Stimulated activated CD4-positive, alpha-beta T cell treated with anti-CD3 and anti-CD28 coated beads, Interleukin-15, amount 100 ng/mL, for 24 hours (primary cell): ENCODE data around the gene GAL3ST1.
A peak's percentile ranks its signal among the peaks of the same experiment; 100 is the strongest.
"Not testable (repeated sequence)": the region's sequence is repeated elsewhere in the genome, so short reads cannot be mapped to it uniquely, and the experiment has no call there.

Source experiments
- DNase-seq: peaks from one replicate; pipeline ENCODE4 v3.0.0-alpha.2; 2020

GAL3ST1 gene

GRCh38 chr22:30574095-30574981, at the start of gene GAL3ST1:
GAL3ST1 (minus strand) TSS chr22:30574665; CDS start chr22:30557392, 17,273 bp downstream.
- DNase-seq, result no peak

GRCh38 chr22:30619909-30620308, 45.4 kb upstream of the GAL3ST1 start:
- not testable (repeated sequence) for DNase-seq

GRCh38 chr22:30617819-30618218, 43.4 kb upstream of the GAL3ST1 start:
- no peak for DNase-seq

GRCh38 chr22:30615543-30615954, 41.1 kb upstream of the GAL3ST1 start:
- DNase-seq, result no peak

GRCh38 chr22:30614879-30615278, 40.4 kb upstream of the GAL3ST1 start:
- DNase-seq, result no peak

- no peak for DNase-seq
These were observed 39.8 kb upstream of the GAL3ST1 start for GRCh38 chr22:30614268-30614667.

GRCh38 chr22:30612789-30613188, 38.3 kb upstream of the GAL3ST1 start:
- DNase-seq, result no peak

GRCh38 chr22:30611197-30611596, 36.7 kb upstream of the GAL3ST1 start:
- DNase-seq, result no peak

- no peak for DNase-seq
These were observed 35.8 kb upstream of the GAL3ST1 start for GRCh38 chr22:30610299-30610698.

GRCh38 chr22:30609260-30610185, 35.1 kb upstream of the GAL3ST1 start:
- DNase-seq, result peak; percentile 39

- no peak for DNase-seq
These were observed 33.5 kb upstream of the GAL3ST1 start for GRCh38 chr22:30607939-30608338.

- DNase-seq, result no peak
These were observed 33.0 kb upstream of the GAL3ST1 start for GRCh38 chr22:30607300-30607930.

- DNase-seq, result peak; percentile 60
These were observed 32.2 kb upstream of the GAL3ST1 start, which contains the start of gene TCN2 for GRCh38 chr22:30606455-30607299. TCN2 (plus strand) TSS chr22:30607174; CDS start chr22:30607332, 158 bp downstream.

GRCh38 chr22:30605449-30606110, 31.1 kb upstream of the GAL3ST1 start:
- peak; percentile 64 for DNase-seq

- DNase-seq, result no peak
These were observed 30.3 kb upstream of the GAL3ST1 start for GRCh38 chr22:30604723-30605122.

GRCh38 chr22:30603801-30604200, 29.3 kb upstream of the GAL3ST1 start:
- DNase-seq, result no peak

GRCh38 chr22:30602049-30602448, 27.6 kb upstream of the GAL3ST1 start:
- DNase-seq, result peak; percentile 7

- no peak for DNase-seq
These were observed 27.0 kb upstream of the GAL3ST1 start for GRCh38 chr22:30601464-30601863.

- no peak for DNase-seq
These were observed 26.5 kb upstream of the GAL3ST1 start for GRCh38 chr22:30600921-30601320.

GRCh38 chr22:30598986-30599385, 24.5 kb upstream of the GAL3ST1 start:
- DNase-seq, result no peak

GRCh38 chr22:30596886-30597285, 22.4 kb upstream of the GAL3ST1 start:
- DNase-seq, result no peak
